ENCODE results near the gene CRISP1.

GRCh38 chr6:49847673-49848072 lies 18.7 kb downstream of the CRISP1 start:
- TF ChIP-seq JUND (IDR thresholded peaks at IDR 0.05; ENCODE audit: low read length) (no peak), YY1 (IDR thresholded peaks at IDR 0.05; ENCODE audit: low read depth, low read length) (no peak)

All from H1 (cell line).